CD14-positive monocyte (primary cell): Measurements from ENCODE around the gene NEGR1. TPM values are rescaled to one million over a fixed set of nuclear protein-coding genes. Genes with fewer than 3 reads are reported as not detected.

Experiments
- DNase-seq, 3 donors: peaks; one replicate each; pipeline ENCODE4 v3.0.0-alpha.2; 2011 to 2022
- H2AFZ ChIP-seq: 2 replicates; pipeline ENCODE4 v1.6.0; 2012; ENCODE audit warnings: mild to moderate bottlenecking, low read depth, low read length, inconsistent platforms; ENCODE audit not compliant: insufficient read depth, poor library complexity, severe bottlenecking
- H3K27ac ChIP-seq, 2 donors: 1 replicate in 1 of 2; 2 replicates in 1 of 2; pipeline ENCODE4 v1.5.1; 2012 to 2013; ENCODE audit warnings: low read length in 2 of 2, control low read depth in 1 of 2, inconsistent platforms in 1 of 2, low read depth in 1 of 2, mild to moderate bottlenecking in 1 of 2
- H3K27me3 ChIP-seq, 2 donors: one replicate each; pipeline versions ENCODE4 v1.6.0 to v1.6.1; 2011 to 2013; ENCODE audit warnings: low read length in 2 of 2; ENCODE audit not compliant: control insufficient read depth in 2 of 2, insufficient read depth in 2 of 2
- H3K36me3 ChIP-seq, 2 donors: replicated peaks in 1 of 2; 1 replicate in 1 of 2; 2 replicates in 1 of 2; pipeline versions ENCODE4 v1.5.1 to v1.6.1; 2012 to 2013; ENCODE audit warnings: low read length in 2 of 2, control low read depth in 1 of 2, inconsistent platforms in 1 of 2, mild to moderate bottlenecking in 1 of 2; ENCODE audit not compliant: insufficient read depth in 2 of 2, control insufficient read depth in 1 of 2
- H3K4me1 ChIP-seq, 2 donors: 1 replicate in 1 of 2; 2 replicates in 1 of 2; pipeline versions ENCODE4 v1.5.1 to v1.6.1; 2012 to 2013; ENCODE audit warnings: low read length in 2 of 2, control low read depth in 1 of 2, inconsistent platforms in 1 of 2, mild to moderate bottlenecking in 1 of 2, moderate library complexity in 1 of 2; ENCODE audit not compliant: insufficient read depth in 2 of 2, control insufficient read depth in 1 of 2
- H3K4me2 ChIP-seq: replicated peaks from 2 replicates; pipeline ENCODE3; 2012; ENCODE audit warnings: low read length, moderate library complexity, mild to moderate bottlenecking; ENCODE audit not compliant: poor library complexity, severe bottlenecking; ENCODE audit errors: extremely low read depth
- H3K4me3 ChIP-seq, 3 experiments: fragments of 200-600 bp in 1 of 3; sonication (generic) in 1 of 3; replicated peaks in 1 of 3; 1 replicate in 2 of 3; 2 replicates in 1 of 3; pipeline ENCODE4 v1.5.1; 2011 to 2013; ENCODE audit warnings: low read length in 3 of 3, mild to moderate bottlenecking in 3 of 3, control low read depth in 2 of 3, low read depth in 2 of 3, inconsistent platforms in 1 of 3, moderate library complexity in 1 of 3
- H3K79me2 ChIP-seq: 2 replicates; pipeline ENCODE4 v1.6.0; 2012; ENCODE audit warnings: mild to moderate bottlenecking, control low read depth, inconsistent platforms, low read length, moderate library complexity; ENCODE audit not compliant: insufficient read depth
- H3K9ac ChIP-seq: 2 replicates; pipeline ENCODE4 v1.6.0; 2017; ENCODE audit warnings: low read length, mild to moderate bottlenecking; ENCODE audit not compliant: insufficient read depth, poor library complexity, severe bottlenecking
- H3K9me3 ChIP-seq, 2 donors: replicated peaks in 1 of 2; 1 replicate in 1 of 2; 2 replicates in 1 of 2; pipeline versions ENCODE4 v1.5.1 to v1.6.1; 2012 to 2013; ENCODE audit warnings: low read length in 2 of 2, control low read depth in 1 of 2; ENCODE audit not compliant: control insufficient read depth in 1 of 2, insufficient read depth in 1 of 2
- H4K20me1 ChIP-seq: 2 replicates; pipeline ENCODE4 v1.6.0; 2012; ENCODE audit warnings: mild to moderate bottlenecking, low read length, control low read depth, moderate library complexity; ENCODE audit not compliant: insufficient read depth
- H3K27ac Mint-ChIP-seq, 7 donors: one replicate each; pipeline ENCODE4 v1.8.0; 2020; ENCODE audit warnings: mild to moderate bottlenecking in 7 of 7, mixed read lengths in 7 of 7, moderate library complexity in 6 of 7, inconsistent platforms in 2 of 7
- H3K27me3 Mint-ChIP-seq, 3 donors: one replicate each; pipeline ENCODE4 v1.8.0; 2021 to 2022; ENCODE audit warnings: low read depth in 3 of 3, mild to moderate bottlenecking in 3 of 3, mixed read lengths in 3 of 3, moderate library complexity in 3 of 3, inconsistent platforms in 1 of 3
- H3K36me3 Mint-ChIP-seq, 2 donors: one replicate each; pipeline ENCODE4 v1.8.0; 2020; ENCODE audit warnings: mixed read lengths in 2 of 2, inconsistent platforms in 1 of 2, mild to moderate bottlenecking in 1 of 2
- H3K4me1 Mint-ChIP-seq: one replicate; pipeline ENCODE4 v1.8.0; 2020; ENCODE audit warnings: mild to moderate bottlenecking, mixed read lengths
- H3K4me3 Mint-ChIP-seq, 2 donors: one replicate each; pipeline ENCODE4 v1.8.0; 2020; ENCODE audit warnings: mild to moderate bottlenecking in 2 of 2, mixed read lengths in 2 of 2, moderate library complexity in 1 of 2
- H3K9me3 Mint-ChIP-seq, 7 donors: one replicate each; pipeline ENCODE4 v1.8.0; 2020 to 2022; ENCODE audit warnings: mixed read lengths in 7 of 7, mild to moderate bottlenecking in 6 of 7, moderate library complexity in 6 of 7, inconsistent platforms in 2 of 7
- CTCF ChIP-seq: fragments of 200-600 bp; IDR thresholded peaks from one replicate; pipeline ENCODE4 v1.8.0; 2022; ENCODE audit warnings: antibody characterized with exemption, mild to moderate bottlenecking
- WGBS: methylation state at CpG from one replicate; pipeline ENCODE4 v1.1.5; 2013; ENCODE audit warnings: missing lambda C conversion rate; ENCODE audit not compliant: insufficient coverage; 5-methylcytosine and 5-hydroxymethylcytosine counted together
- intact Hi-C, 2 donors: fragments of 100-400 bp; cut with micrococcal nuclease; formaldehyde crosslinking; loops; one replicate each; pipeline versions ENCODE4 v1.15.0 to v1.15.1; 2023
- polyA plus RNA-seq, 3 donors: library from polyadenylated mRNA; depleted of rRNA in 1 of 3; unstranded in 2 of 3; stranded (reverse) in 1 of 3; fragments of 300-500 nt in 2 of 3; fragments of >200 nt in 1 of 3; fragmentation: Illumina TruSeq in 2 of 3; gene quantifications; 1 replicate in 2 of 3; 2 replicates in 1 of 3; pipeline ENCODE4 v1.2.3, GENCODE V29; 2012 to 2021

NEGR1 gene
- polyA plus RNA-seq, 3 donors, result 0.03 to 0.15 (median 0.13) TPM

GRCh38 chr1:71488555-71489252, 793.6 kb downstream of the NEGR1 start:
- no peaks in the 10 kb centered on the region for H3K27me3 Mint-ChIP-seq
- Histone ChIP-seq H3K36me3 (no peaks in the 10 kb centered on the region), H4K20me1 (no peaks in the 10 kb centered on the region), H3K9me3 (no peaks in the 10 kb centered on the region), H3K4me2 (no peak overlapping the region), H3K4me1 (no peaks in the 10 kb centered on the region), H3K9ac (no peak overlapping the region), H3K27ac (no peak overlapping the region), H3K4me3 (no peak overlapping the region), H3K27me3 (no peaks in the 10 kb centered on the region), H2AFZ (no peak overlapping the region), H3K79me2 (no peaks in the 10 kb centered on the region)
- H3K4me1 Mint-ChIP-seq, result no peaks in the 10 kb centered on the region
- WGBS, result no CpG with 5 or more reads among the region's 3 CpGs
- H3K9me3 Mint-ChIP-seq, result peaks cover 0 to 5% (median 2%) of the 10 kb centered on the region in 7 donors
- no peak overlapping the region for H3K4me3 Mint-ChIP-seq
- no peak for DNase-seq
- no peak overlapping the region for H3K27ac Mint-ChIP-seq
- TF ChIP-seq CTCF, result no peak
- intact Hi-C loops, result no loop called here
- H3K36me3 Mint-ChIP-seq, result no peaks in the 10 kb centered on the region

GRCh38 chr1:71473331-71473730, 809.0 kb downstream of the NEGR1 start:
- DNase-seq, result no peak
- Histone ChIP-seq H3K27me3 (no peaks in the 10 kb centered on the region), H3K36me3 (no peaks in the 10 kb centered on the region), H3K4me2 (no peak overlapping the region), H2AFZ (no peak overlapping the region), H3K4me3 (no peak overlapping the region), H4K20me1 (no peaks in the 10 kb centered on the region), H3K4me1 (no peaks in the 10 kb centered on the region), H3K27ac (no peak overlapping the region), H3K79me2 (no peaks in the 10 kb centered on the region), H3K9me3 (no peaks in the 10 kb centered on the region), H3K9ac (no peak overlapping the region)
- Mint-ChIP-seq H3K4me1 (no peaks in the 10 kb centered on the region), H3K27ac (no peak overlapping the region), H3K4me3 (no peak overlapping the region), H3K36me3 (no peaks in the 10 kb centered on the region), H3K27me3 (no peaks in the 10 kb centered on the region), H3K9me3 (peaks cover 0 to 6% (median 3%) of the 10 kb centered on the region in 7 donors)
- no CpG with 5 or more reads among the region's 2 CpGs for WGBS
- TF ChIP-seq CTCF, result no peak
- intact Hi-C loops, result no loop called here
